ENCODE results near the gene HSPA4.
"Not testable (repeated sequence)": the region's sequence is repeated elsewhere in the genome, so short reads cannot be mapped to it uniquely, and the experiment has no call there.

The HSPA4 gene

DNA sequence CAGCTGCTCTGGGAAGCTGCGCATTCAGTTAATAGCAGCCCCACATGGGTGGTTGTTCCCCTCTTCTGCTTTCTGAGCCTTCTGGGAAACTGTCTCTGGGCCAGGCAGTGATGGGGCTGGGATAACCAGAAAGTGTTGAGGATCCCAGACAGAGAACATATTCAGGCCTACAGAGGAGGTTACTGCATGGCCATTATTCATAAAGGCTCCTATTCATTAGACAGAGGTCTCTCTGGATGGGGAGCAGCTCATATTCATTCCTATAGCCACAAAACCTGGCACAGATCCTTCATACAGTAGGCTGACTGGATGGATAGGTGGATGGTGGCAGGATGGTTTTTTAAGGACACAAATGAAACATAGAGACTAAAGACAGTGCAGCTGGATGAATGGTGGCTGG, 76.3 kb downstream of the HSPA4 start:
- DNase-seq: no peak

DNA sequence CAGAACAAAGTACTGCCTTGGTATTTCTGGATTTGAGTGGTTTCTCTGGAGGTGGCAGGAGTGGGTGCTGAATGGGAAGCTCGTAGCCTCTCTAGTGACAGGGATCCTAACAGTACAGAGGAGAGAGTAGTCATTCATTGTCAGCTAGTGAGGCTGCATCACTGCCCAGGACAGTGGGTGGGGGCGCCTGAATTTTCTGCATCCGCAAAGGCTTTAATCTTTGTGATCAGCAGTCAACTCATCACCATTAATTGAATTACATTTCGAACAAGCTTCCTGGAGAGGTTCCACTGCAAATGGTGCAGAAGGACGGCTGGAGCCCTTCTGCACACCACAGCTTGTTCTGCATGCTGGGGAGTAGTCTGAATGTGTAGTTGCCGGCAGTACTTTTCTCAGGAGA, 77.5 kb downstream of the HSPA4 start:
- no peak for DNase-seq

DNA sequence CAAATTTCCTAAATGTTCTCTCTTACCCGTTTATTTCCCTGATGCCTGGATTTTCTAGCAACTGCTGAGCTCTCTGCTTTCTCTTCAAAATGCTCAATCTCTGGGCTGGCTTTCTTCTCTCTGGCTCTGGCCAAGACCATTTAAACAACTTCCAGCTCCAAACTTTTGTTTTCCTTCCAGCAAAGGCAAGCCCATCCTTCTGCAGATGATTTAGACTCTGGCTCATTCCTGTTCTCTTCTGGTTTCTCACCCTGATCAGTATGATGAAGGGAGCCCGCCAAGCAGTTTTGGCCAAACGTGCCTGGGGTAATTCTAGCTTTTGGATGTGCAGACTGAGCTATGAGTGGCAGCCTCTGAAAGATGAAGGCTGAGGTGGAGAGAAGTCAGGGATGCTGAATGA, 78.1 kb downstream of the HSPA4 start:
- no peak for DNase-seq

DNA sequence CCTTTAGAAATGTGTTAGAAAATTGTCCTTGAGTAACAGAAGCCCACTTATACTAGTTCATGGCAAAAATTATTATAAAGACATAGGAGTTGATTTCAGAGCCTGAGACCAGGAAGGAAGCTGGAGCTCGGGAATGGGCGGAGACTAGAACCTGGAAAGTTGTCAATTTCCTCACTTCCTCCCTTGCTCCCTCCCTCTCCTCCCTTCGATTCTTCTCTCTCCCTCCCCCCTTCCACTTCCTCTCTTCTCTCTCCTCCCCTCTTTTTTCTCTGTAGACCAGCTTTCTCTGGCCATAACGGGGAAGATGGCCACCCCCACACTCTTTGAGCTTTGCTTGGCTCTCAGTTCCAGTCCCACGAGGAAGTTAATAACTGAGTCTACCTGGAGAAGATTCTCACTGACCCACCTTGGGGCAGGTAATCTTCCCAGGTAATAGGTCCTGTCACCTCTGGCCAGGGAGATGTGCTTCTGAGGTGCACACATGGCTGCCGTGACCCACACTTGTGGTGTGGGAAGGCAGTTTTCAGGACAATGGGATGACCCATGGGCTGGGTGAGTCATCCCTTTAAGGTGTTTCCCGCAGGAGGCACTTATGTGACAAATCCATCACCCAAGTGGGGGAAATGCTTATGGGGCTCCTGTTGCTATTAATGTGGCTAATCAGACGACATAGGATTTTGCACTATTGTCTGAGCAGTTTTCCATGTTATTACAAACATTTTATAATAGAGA, 78.7 kb downstream of the HSPA4 start:
- no peak for DNase-seq

DNA sequence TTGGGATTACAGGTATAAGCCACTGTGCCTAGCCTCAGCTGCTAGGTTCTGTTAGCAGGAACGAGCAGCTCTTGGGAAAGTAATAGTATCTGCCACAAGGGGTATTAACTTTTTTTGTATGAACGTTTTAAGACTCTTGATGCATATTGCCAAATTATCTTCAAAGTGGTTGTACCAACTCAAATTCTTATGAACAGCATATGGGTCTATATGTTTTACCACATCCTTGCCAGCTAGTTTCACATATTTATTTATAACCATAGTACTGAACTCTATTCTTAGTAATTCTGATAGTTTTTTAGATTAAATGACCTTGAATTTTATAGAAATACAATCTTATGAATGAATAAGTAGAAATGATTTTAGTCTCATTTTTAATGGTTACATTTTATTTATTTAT, 80.9 kb downstream of the HSPA4 start:
- no peak for DNase-seq

DNA sequence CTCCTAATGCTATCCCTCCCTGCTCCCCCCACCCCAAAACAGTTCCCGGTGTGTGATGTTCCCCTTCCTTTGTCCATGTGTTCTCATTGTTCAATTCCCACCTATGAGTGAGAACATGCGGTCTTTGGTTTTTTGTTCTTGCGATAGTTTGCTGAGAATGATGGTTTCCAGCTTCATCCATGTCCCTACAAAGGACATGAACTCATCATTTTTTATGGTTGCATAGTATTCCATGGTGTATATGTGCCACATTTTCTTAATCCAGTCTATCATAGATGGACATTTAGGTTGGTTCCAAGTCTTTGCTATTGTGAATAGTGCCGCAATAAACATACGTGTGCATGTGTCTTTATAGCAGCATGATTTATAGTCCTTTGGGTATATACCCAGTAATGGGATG, 81.4 kb downstream of the HSPA4 start:
- DNase-seq: not testable (repeated sequence)

DNA sequence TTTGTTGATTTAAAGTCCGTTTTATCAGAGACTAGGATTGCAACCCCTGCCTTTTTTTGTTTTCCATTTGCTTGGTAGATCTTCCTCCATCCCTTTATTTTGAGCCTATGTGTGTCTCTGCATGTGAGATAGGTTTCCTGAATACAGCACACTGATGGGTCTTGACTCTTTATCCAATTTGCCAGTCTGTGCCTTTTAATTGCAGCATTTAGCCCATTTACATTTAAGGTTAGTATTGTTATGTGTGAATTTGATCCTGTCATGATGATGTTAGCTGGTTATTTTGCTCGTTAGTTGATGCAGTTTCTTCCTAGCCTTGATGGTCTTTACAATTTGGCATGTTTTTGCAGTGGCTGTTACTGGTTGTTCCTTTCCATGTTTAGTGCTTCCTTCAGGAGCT, 85.1 kb downstream of the HSPA4 start:
- not testable (repeated sequence) for DNase-seq

DNA sequence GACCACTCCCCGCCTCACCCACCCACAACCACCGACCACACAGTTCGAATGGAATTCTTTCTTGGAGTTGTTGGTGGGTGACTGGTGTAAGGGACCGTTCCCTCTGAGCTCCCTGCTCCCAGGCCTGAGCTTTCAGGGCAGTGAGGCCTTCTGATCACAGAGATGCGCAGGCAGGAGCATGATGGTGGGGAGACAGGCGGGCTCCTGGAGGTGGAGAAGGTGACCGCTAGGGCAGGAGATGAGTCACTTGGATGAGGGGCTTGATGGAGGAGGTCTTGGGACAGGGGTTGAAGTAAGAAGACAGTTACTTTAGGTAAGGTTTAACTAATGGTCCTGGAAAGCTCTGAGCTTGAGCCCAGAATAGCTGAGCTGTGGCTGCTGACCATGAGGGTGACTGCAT, 88.5 kb downstream of the HSPA4 start:
- DNase-seq: no peak

DNA sequence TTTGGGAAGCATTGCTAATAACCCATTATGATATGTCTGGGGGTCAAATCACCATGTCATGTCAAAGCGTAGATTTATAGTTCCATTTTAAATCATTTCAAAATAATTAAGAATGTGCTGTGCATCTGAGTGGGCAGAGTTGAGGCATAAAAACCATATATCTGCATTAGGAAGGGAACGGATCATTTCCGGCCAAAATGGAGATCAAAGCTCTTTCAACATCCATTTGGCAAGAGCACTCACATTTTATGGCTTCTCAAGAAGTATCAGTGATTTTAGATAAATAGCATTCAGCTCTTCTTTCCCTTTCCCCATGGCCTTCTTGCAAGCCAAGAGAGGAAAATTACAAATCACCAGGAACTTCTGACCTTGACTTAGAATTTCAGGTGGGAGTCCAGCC, 89.9 kb downstream of the HSPA4 start:
- no peak for DNase-seq

DNA sequence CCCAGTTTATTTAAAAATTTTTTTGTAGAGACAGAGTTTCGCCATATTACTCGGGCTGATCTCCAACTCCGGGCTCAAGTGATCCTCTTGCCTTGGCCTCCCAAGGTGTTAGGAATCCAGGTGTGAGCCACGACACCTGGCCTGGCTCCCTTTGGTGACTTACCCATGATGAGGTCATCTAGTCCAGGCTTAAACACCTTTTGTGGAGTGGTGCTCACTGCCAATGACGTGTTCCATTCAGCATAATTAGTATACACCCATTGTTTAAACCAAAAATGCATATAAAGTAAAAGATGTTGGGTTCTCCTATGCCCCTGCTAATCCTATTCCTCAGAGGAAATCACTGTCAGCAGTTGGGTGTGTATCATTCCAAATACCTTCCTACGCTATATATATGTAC, 91.0 kb downstream of the HSPA4 start:
- no peak for DNase-seq

DNA sequence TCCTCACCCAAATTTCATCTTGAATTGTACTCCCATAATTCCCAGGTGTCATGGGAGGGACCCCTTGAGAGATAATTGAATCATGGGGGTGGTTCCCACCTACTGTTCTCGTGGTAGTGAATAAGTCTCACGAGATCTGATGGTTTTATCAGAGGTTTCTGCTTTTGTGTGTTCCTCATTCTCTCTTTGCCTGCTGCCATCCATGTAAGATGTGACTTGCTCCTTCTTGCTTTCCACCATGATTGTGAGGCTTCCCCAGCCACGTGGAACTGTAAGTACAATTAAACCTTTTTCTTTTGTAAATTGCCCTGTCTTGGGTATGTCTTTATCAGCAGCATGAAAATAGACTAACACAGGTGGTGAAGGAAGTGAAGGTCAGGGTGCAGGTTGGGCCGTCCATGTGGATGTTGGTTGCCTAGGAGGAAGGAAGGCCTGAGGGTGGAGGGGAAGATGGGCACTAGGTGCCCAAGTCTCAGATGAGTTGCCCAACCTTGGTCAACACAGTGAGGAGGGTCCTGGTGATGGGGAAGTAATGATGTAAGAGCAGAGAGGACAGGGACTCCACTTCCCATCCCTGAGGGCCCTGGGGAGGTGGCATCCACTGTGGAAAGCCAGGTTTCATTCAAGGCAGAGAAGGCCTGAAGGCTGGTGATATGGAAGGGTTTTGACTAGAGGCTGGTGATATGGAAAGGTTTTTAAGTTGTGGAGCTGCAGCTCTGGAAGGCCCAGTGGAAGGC, 92.6 kb downstream of the HSPA4 start:
- DNase-seq: no peak

DNA sequence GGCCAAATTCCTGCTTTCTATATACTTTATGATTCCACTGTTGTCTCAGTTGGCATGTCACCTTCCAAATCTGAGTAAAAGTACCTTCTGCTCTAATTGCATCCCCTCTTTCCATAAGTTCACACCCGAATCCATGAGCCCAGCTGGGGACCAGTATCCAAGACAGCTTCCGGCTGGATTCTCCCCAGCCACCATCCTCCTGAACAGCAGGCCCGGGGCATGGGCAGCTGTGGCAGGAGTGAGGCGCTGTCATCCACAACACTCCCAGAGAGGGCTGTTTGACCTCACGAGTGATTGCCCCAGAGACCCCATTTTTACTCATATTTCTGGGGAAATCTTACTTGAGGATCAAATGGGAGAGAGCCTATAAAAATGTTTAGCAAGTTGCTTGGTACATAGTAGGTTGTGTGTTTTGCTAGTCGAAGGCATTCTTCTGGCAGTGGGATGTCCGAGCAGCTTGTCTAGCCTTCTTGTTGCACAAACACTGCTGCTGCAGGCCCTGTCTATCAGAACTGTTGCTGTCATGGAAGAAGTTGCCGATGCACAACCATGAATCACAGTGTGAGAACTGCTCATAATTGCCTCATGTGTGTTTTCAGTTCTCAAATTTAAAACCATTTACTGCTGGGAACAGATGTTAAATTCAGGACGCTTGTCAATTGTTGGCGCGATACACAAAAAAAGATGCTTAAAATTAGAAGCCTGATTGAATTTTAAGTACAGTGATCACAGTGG, 93.8 kb downstream of the HSPA4 start:
- DNase-seq: peak in 1 of 3 experiments; percentile 2

DNA sequence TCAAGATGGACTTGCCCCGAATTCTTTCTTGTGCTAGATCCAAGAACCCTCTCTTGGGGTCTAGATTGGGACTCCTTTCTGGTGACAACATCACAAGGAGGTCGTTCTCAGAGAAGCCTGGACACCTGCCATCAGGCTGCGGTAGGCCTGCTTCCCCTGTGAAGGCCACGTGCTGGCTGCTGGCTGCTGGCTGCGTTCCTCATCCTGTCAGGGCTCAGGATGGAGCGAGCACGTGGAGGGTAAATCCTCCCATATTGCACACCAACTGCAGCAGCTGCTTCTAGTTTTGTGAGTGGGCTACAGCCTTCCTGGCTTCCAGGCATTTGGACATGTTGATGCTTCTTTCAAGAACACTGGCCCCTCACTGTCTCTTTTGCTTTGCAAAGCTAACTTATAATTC, 95.6 kb downstream of the HSPA4 start:
- DNase-seq: no peak

DNA sequence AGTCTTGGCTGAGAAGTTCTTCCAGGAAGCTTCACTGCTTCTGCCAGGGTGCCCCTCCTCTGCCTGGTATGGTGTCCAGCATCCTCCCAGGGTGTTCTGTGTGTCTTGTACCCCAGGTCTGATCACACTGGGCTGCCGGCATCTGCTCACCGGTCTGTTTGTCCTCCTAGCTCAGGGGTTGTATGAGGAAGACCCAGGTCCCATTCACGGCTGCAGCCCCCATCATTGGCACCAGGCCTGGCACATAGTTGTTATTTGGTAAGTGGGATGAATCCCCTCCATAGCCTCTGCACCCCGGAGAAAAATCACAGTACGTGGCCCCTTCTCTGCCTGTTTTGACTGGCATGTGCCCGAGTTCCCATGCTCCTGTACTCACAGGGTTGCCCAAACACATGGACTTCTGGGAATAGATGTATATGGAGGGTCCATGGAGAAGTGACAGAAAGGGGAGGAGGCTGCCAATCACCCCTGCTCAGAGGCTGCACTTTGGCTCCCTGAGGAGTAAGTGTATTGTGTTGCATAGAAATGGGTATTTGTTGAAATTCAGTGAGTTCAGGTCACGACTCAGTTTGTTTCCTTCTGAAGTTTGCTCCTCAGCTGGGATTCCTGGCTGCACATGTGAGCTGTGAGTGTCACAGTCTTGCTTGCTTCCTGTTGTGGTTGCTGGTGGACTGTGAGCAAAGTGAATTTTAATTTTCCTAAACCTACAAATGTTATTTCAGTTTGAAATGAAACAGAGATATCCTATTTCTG, 96.2 kb downstream of the HSPA4 start:
- no peak for DNase-seq

DNA sequence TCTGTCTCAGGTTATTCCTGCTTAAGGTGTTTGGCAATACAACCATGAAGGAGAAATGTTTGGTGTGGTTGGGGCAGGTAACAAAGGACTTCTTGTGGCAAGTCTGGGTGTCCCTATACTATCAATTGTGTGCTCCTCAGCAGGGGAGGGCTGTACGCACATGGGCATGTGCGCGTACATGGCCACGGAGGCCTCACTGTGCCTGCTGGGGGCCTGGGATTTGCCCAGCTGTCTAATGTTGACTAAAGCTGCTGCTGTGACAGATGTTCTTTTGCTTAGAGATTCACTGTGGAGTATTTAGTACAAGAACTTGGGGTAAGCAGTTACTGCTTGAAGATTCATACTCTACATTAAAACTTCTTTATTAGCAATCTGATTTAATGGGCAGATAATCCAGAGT, 97.5 kb downstream of the HSPA4 start:
- peak in 2 of 3 experiments; percentile 36 to 49 for DNase-seq

DNA sequence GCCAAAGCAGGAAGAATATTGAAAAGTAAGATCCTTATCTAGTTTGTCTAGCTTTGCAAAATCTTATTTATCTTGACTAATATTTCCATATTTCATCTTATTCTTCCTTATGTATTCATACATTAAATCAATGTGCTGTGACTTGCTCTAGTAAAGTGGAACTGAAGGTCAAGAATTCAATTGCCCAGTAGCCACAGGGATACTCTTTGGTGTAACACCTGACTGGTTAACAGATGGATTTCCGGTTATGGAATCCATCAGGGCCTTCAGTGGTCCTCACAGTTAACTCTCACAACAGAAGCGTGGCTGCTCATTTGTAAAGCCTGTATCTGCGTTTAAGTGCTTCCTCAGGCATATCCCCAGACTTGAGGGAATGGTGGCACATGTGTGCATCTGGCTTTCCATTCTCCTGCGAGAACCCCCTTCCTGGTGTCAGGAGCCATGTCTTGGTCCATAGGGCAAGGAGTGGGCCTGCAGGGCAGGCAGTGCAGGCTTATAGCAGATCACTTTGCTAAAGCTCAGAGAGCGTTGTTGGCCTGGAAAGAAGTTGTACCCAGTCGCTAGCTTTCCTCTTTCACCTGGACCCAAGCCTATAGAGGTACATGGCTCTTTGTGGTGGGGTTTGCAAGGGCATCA, 99.2 kb downstream of the HSPA4 start:
- no peak for DNase-seq

DNA sequence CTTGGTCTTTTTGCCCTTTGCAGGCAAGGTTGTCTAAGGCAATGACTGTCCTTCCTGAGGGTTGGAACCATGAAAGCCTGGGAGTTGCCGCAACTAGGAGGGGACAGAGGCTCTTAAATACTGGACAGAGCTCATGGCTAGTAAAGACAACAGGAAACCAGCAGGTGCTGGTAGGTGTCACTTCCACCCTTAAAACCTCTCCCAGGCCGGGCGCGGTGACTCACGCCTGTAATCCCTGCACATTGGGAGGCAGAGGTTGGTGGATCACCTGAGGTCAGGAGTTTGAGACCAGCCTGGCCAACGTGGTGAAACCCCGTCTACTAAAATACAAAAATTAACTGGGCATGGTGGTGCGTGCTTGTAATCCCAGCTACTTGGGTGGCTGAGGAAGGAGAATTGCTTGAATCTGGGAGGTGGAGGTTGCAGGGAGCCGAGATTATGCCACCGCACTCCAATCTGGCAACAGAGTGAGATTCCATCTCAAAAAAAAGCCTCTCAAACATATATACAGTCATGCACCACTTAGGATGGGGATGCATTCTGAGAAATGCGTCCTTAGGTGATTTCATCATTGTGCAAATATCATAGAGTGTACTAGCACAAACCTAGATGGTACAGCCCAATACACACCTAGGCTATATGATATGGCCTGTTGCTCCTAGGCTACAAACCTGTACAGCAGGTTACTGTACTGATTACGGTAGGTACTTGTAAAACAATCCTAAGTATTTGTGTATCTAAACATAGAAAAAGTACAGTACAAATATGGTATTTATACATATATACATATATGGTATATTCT, 102.7 kb downstream of the HSPA4 start:
- DNase-seq: no peak

DNA sequence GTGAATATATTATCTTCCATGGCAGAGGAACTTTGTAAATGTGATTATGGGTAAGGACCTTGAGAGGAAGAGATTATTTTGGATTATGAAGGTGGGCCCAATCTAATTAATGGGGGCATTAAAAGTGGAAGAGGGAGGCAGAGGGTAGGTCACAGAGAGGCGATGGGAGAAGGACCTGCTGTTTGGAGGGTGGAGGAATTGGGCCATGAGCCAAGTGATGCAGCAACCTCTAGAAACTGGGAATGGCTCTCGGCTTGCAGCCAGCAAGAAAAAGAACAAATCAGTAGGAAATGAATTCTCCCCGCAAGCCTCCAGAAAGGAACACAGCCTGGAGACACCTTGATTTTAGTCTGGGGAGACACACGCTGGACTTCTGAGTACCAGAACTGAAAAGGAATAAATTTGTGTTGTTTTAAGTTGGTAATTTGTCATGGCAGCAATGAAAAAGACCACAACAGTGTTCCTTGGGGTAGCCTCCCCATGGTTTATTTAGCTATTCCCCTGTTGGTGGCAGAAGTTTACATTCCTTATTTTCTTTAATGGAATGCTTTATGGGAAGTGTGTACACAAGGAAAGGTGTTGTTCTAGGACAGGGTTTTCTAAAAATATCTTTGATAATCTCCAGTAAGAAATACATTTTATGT, 103.6 kb downstream of the HSPA4 start:
- DNase-seq: no peak

Measured in NCI-H1417 (cell line).